DND-41 (cell line): ENCODE measurements around the gene PIK3IP1.

Source experiments
- EZH2 ChIP-seq: IDR thresholded peaks from 3 replicates; pipeline ENCODE4 v1.6.1; 2012; ENCODE audit warnings: borderline replicate concordance, low read depth, mild to moderate bottlenecking, moderate library complexity, low read length, inconsistent platforms; ENCODE audit not compliant: severe bottlenecking
- TF ChIP-seq, protein P1 (sequence below): IDR thresholded peaks from 2 replicates; pipeline ENCODE4 v1.5.1; 2012; ENCODE audit warnings: borderline replicate concordance, low read length, moderate library complexity, mild to moderate bottlenecking; ENCODE audit not compliant: poor library complexity, severe bottlenecking; ENCODE audit errors: extremely low read depth

DNA sequence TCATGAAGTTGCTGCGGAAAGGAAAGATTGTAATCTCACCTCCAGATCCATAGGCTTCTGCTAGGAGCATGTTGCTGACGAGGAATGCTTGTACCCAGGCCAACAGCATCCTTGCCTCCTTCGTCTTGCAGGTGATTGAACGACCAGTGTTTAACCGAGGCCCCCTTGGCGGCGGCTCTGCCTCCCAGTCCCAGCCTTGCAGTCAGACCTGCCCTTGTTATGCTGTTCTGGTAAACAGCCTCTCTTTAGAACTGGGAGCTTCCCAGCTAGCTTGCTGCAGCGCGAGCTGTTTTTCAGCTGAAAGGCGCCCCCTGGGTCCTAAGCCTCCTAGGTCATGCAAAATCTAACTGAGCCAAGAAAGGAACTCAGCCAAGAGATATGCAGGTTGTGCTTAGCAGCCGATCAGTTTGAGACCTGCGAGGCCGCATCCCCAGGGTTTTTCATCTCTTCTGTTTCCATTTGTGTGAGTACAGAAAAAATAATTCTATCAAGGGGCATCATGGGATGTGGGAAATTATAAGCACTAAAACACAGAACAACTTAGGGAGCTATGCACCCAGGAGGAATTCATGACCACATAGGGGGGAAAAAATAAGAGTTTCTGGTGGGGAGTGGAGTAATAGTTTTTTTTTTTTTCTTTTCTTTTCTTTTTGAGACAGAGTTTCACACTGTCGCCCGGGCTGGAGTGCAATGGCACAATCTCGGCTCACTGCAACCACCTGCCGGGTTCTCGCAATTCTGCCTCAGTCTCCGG, at the start of gene PIK3IP1:
- TF ChIP-seq, protein P1, sequence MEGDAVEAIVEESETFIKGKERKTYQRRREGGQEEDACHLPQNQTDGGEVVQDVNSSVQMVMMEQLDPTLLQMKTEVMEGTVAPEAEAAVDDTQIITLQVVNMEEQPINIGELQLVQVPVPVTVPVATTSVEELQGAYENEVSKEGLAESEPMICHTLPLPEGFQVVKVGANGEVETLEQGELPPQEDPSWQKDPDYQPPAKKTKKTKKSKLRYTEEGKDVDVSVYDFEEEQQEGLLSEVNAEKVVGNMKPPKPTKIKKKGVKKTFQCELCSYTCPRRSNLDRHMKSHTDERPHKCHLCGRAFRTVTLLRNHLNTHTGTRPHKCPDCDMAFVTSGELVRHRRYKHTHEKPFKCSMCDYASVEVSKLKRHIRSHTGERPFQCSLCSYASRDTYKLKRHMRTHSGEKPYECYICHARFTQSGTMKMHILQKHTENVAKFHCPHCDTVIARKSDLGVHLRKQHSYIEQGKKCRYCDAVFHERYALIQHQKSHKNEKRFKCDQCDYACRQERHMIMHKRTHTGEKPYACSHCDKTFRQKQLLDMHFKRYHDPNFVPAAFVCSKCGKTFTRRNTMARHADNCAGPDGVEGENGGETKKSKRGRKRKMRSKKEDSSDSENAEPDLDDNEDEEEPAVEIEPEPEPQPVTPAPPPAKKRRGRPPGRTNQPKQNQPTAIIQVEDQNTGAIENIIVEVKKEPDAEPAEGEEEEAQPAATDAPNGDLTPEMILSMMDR = peak; percentile 58
- no peak for TF ChIP-seq EZH2
